Lung microvascular endothelial cell (primary cell): ENCODE results near the gene MAML1. TPM values are rescaled to one million over a fixed set of nuclear protein-coding genes. Genes with fewer than 3 reads are reported as not detected.

Experiments
- DNase-seq, 2 donors: peaks; one replicate each; pipeline versions ENCODE4 v3.0.0 to v3.0.0-alpha.2; 2010; ENCODE audit warnings: low read depth in 2 of 2
- total RNA-seq: library from RNA; depleted of rRNA; stranded (reverse); fragments of >200 nt; gene quantifications from 2 replicates; pipeline ENCODE4 v1.2.1, GENCODE V29; 2014

The MAML1 gene
- total RNA-seq, 1 donor from 2014 or later = 6.9 TPM

- DNase-seq = peak; percentile 94 to 97
These were observed 88.9 kb downstream of the MAML1 start for GRCh38 chr5:179821298-179822058.

DNA sequence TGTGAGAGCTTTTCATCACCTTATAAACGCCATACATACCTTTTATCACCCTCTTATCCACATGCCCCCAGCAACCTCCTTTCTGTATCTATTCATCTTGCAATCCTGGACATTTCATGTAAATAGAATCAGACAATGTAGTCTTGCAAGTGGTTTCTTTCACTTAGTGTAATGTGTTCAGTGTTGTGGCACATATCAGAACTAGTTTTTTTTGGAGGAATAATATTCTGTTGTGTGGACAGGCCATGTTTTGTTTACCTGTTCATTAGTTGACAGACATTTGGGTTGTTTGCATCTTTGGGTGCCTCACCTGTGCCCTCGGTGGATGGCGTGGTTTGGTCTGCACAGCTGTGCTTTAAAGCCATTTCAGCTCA lies 89.4 kb downstream of the MAML1 start:
- no peak for DNase-seq

- DNase-seq = no peak
These were observed 89.9 kb downstream of the MAML1 start for GRCh38 chr5:179822444-179822990.

DNA sequence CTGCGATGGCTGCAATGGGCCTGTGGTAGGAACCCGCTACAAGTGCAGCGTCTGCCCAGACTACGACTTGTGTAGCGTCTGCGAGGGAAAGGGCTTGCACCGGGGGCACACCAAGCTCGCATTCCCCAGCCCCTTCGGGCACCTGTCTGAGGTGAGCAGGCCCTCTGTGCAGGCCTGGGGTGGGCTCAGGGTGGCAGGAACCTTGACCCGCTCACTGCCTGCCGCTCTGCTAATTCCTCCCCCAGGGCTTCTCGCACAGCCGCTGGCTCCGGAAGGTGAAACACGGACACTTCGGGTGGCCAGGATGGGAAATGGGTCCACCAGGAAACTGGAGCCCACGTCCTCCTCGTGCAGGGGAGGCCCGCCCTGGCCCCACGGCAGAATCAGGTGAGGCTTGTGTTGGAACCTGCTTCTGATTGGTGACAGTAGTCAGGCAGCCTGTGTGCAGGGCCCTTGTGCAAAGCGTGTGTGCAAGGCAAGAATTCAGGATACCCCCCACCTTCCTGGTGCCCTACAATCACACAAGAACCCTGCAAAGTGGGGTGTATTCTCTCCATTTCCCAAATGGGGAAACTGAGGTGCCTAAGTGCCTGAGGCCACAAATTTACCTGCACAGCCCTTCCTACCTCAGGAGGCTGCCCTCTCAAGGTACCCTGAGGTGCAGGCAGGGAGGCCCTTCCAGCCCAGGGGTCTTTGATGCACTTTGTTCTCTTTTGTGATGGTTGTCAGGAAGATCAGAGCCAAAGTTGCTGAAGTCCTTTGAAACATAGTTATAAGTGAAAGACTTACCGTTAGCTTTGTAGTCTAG lies 91.5 kb downstream of the MAML1 start:
- DNase-seq = no peak

DNA sequence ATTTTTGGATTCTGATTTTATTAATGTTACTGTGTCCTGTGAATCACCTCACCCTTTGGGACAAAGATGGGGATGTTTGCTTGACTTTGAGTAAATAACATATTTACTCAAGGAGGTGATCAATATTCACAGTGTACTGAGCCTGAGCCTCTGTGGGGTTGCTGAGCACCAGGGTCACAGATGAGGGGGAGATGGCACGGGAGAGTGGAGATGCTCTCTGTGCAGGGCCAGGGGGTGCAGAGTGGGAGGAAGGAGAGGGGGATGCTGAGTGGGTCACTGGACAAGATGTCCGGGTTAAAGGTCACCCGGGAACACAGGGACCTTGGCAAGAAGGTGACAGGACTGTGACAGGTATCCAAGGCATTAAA lies 92.1 kb downstream of the MAML1 start:
- no peak for DNase-seq

DNA sequence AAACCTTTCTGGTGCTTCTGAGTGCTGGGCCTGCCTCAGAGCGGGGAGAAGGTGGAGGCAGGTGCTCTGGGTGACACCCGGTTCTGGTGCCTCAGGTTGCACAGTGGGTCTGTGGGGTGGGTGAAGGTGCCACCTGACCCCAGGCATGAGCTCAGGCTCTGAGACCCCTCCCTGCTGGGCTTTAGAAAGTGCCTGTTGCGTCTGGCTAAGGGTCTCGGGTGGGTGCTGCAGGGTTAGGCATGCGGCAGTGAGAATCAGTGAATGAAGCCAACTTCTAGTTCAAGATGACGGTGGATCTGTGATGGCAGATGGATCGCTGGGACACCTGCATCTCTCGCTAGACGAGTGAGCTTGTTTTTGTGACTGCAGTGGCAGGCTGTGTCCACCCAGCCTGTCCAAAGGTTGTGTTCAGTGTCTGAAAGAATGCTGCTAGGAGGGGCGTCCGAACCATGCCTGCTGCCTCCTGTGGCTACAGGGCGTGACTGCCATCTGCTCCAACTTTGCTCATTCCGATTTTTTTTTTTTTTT lies 93.1 kb downstream of the MAML1 start:
- DNase-seq = peak in 1 of 2 donors; percentile 39

Other genes with a start within 250 kb of the MAML1 start
- 27.5 and 62.9 TPM in 2 replicates for gene RUFY1, start 182.3 kb upstream of the MAML1 start, total RNA-seq
- 458 and 725 TPM in 2 replicates for gene HNRNPH1, start 109.2 kb upstream of the MAML1 start, total RNA-seq
- 0.22 TPM in 1 of 2 replicates, not detected in the other for gene CBY3, start 51.8 kb upstream of the MAML1 start, total RNA-seq
- 467 and 543 TPM in 2 replicates for gene CANX, start 33.9 kb upstream of the MAML1 start, total RNA-seq
- gene LTC4S, start 61.2 kb downstream of the MAML1 start, total RNA-seq = 0.44 and 0.79 TPM in 2 replicates
- gene MGAT4B, start 74.0 kb downstream of the MAML1 start, total RNA-seq = 104 and 132 TPM in 2 replicates
- 407 and 548 TPM in 2 replicates for gene SQSTM1, start 88.1 kb downstream of the MAML1 start, total RNA-seq
- gene MRNIP, start 126.0 kb downstream of the MAML1 start, total RNA-seq = 3.9 and 7.9 TPM in 2 replicates
- gene TBC1D9B, start 175.1 kb downstream of the MAML1 start, total RNA-seq = 34.7 and 55.8 TPM in 2 replicates